ENCODE results near the gene UBE2V1.

Gene UBE2V1

DNA sequence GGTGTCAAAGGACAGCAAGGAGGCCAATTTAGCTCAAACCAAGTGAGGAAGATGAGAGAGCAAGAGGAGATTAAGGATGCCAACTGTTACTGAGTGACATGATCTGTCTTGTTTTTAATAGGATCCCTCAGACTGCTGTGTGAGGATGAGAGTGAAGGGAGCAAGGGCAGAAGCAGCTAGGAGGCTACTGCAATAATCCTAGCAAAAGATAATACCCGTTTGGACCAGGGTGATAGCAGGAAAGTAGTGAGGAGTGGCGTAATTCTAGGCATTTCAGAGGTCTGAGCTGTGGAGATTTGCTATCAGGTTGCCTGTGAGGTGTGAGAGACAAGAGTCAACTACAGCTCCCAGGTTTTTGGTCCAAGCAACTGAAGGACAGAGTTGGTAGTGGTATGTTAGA lies 14.7 kb downstream of the UBE2V1 start:
- ChIA-PET POLR2A (interaction anchor here (8.2 kb wide), 1 partner anchor 16 kb away, joined by 50 read pairs; the partner anchor contains the start of gene UBE2V1), CTCF (interaction anchor here (1.0 to 1.7 kb wide), 2 partner anchors 27 to 119 kb away, joined by 3 to 4 read pairs; no protein-coding TSS in a partner anchor)
- DNase-seq (ENCODE audit: extremely low spot score) = no peak
- TF ChIP-seq SP1 (IDR thresholded peaks at IDR 0.05) (no peak), FOXM1 (IDR thresholded peaks at IDR 0.05; ENCODE audit: borderline replicate concordance) (no peak), ELF4 (IDR thresholded peaks at IDR 0.05) (no peak), CTBP1 (IDR thresholded peaks at IDR 0.05; ENCODE audit: borderline replicate concordance) (no peak), FOXK2 (IDR thresholded peaks at IDR 0.05) (no peak), NFRKB (IDR thresholded peaks at IDR 0.05) (no peak), SUZ12 (IDR thresholded peaks at IDR 0.05) (no peak), HDGF (IDR thresholded peaks at IDR 0.05; ENCODE audit: borderline replicate concordance) (no peak)

DNA sequence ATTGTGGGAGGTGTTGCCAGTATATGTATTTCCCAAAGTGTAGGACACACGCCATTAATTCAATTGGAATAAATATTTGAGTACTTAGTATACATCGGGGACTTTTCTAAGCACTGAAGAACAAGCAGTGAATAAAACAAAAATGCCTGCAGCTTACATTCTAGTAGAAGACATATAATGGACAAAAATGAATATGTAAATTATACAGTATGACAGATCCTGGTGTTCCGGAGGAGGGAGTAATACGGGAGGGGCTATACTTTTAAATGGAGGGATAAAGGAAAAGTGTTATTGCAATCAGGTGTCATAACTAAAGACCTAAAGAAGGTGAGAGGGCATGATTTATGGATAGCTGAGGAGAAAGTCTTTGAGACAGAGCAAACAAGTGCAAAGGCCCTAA lies 15.1 kb downstream of the UBE2V1 start:
- ChIA-PET POLR2A (interaction anchor here (8.2 kb wide), 1 partner anchor 17 kb away, joined by 50 read pairs; the partner anchor contains the start of gene UBE2V1), CTCF (interaction anchor here (1.0 to 1.3 kb wide), 2 partner anchors 12 to 27 kb away, joined by 3 to 4 read pairs; no protein-coding TSS in a partner anchor)
- no peak for TF ChIP-seq SUZ12 (IDR thresholded peaks at IDR 0.05)
- no peak for TF ChIP-seq LEF1 (IDR thresholded peaks at IDR 0.05; ENCODE audit: borderline replicate concordance)
- TF ChIP-seq, protein P1, sequence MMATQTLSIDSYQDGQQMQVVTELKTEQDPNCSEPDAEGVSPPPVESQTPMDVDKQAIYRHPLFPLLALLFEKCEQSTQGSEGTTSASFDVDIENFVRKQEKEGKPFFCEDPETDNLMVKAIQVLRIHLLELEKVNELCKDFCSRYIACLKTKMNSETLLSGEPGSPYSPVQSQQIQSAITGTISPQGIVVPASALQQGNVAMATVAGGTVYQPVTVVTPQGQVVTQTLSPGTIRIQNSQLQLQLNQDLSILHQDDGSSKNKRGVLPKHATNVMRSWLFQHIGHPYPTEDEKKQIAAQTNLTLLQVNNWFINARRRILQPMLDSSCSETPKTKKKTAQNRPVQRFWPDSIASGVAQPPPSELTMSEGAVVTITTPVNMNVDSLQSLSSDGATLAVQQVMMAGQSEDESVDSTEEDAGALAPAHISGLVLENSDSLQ (IDR thresholded peaks at IDR 0.05) = no peak
- TF ChIP-seq L3MBTL2 (conservative IDR thresholded peaks at IDR 0.05) = no peak
- TF ChIP-seq ARNT (IDR thresholded peaks at IDR 0.05) = no peak
- TF ChIP-seq SP1 (IDR thresholded peaks at IDR 0.05) = no peak
- TF ChIP-seq HDGF (IDR thresholded peaks at IDR 0.05; ENCODE audit: borderline replicate concordance) = no peak
- TF ChIP-seq FOXM1 (IDR thresholded peaks at IDR 0.05; ENCODE audit: borderline replicate concordance) = no peak
- TF ChIP-seq NFRKB (IDR thresholded peaks at IDR 0.05) = no peak
- TF ChIP-seq FOXA1 (IDR thresholded peaks at IDR 0.05) = no peak
- TF ChIP-seq FOXK2 (IDR thresholded peaks at IDR 0.05) = no peak
- no peak for TF ChIP-seq TARDBP (IDR thresholded peaks at IDR 0.05)
- TF ChIP-seq CTBP1 (IDR thresholded peaks at IDR 0.05; ENCODE audit: borderline replicate concordance) = no peak
- TF ChIP-seq ELF4 (IDR thresholded peaks at IDR 0.05) = no peak
- TF ChIP-seq BHLHE40 (IDR thresholded peaks at IDR 0.05; ENCODE audit: borderline replicate concordance) = no peak
- TF ChIP-seq ZNF384 (IDR thresholded peaks at IDR 0.05) = no peak
- DNase-seq (ENCODE audit: extremely low spot score) = no peak

GRCh38 chr20:50096237-50096636 lies 16.7 kb downstream of the UBE2V1 start:
- ChIA-PET POLR2A (interaction anchor here (8.2 kb wide), 1 partner anchor 18 kb away, joined by 50 read pairs; the partner anchor contains the start of gene UBE2V1), CTCF (no interaction called here)
- TF ChIP-seq FOXM1 (IDR thresholded peaks at IDR 0.05; ENCODE audit: borderline replicate concordance) (no peak), LEF1 (IDR thresholded peaks at IDR 0.05; ENCODE audit: borderline replicate concordance) (no peak), BHLHE40 (IDR thresholded peaks at IDR 0.05; ENCODE audit: borderline replicate concordance) (no peak), ZNF384 (IDR thresholded peaks at IDR 0.05) (no peak), NFRKB (IDR thresholded peaks at IDR 0.05) (no peak), ARNT (IDR thresholded peaks at IDR 0.05) (no peak), TARDBP (IDR thresholded peaks at IDR 0.05) (no peak), CTBP1 (IDR thresholded peaks at IDR 0.05; ENCODE audit: borderline replicate concordance) (no peak), SUZ12 (IDR thresholded peaks at IDR 0.05) (no peak), L3MBTL2 (conservative IDR thresholded peaks at IDR 0.05) (no peak), ELF4 (IDR thresholded peaks at IDR 0.05) (no peak), FOXA1 (IDR thresholded peaks at IDR 0.05) (no peak), FOXK2 (IDR thresholded peaks at IDR 0.05) (no peak), SP1 (IDR thresholded peaks at IDR 0.05) (no peak), HDGF (IDR thresholded peaks at IDR 0.05; ENCODE audit: borderline replicate concordance) (no peak)
- TF ChIP-seq, protein P1 (IDR thresholded peaks at IDR 0.05) = no peak
- no peak for DNase-seq (ENCODE audit: extremely low spot score)

DNA sequence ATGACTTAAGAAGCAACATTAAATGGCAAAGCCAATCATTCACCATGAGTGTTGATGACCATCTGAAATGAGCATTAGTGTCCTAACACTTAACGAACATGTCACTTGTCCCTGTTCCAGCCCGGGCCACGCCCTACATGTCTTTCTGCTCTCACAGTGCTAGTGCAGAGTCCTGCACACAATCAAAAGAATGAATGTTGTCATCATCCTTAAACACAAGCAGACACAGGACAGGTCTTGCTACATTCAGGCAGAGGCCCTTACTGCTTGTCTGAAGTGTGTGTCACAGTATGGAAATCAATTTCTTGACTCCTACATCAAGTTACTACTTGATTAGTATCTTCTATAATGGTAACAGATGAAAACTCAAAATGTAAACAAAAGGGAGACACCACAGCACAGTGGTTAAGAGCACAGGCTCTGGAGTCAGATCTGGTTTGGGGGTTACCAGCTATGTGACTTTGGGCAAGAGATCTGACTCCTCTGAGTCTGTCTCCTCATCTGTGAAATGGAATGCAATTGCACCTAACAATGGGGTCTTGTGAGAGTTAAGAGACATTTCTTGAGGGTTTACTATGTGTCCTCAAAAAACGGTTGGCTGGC lies 17.4 kb downstream of the UBE2V1 start:
- TF ChIP-seq, protein P1 (IDR thresholded peaks at IDR 0.05) = no peak
- no peak for TF ChIP-seq ELF4 (IDR thresholded peaks at IDR 0.05)
- no peak for TF ChIP-seq HDGF (IDR thresholded peaks at IDR 0.05; ENCODE audit: borderline replicate concordance)
- TF ChIP-seq CTBP1 (IDR thresholded peaks at IDR 0.05; ENCODE audit: borderline replicate concordance) = no peak
- POLR2A ChIA-PET = no interaction called here
- DNase-seq (ENCODE audit: extremely low spot score) = no peak
- CTCF ChIA-PET = no interaction called here

GRCh38 chr20:50094522-50094921 lies 18.4 kb downstream of the UBE2V1 start:
- DNase-seq (ENCODE audit: extremely low spot score) = no peak
- POLR2A ChIA-PET = no interaction called here
- TF ChIP-seq FOXM1 (IDR thresholded peaks at IDR 0.05; ENCODE audit: borderline replicate concordance) (no peak), CTBP1 (IDR thresholded peaks at IDR 0.05; ENCODE audit: borderline replicate concordance) (no peak), HDGF (IDR thresholded peaks at IDR 0.05; ENCODE audit: borderline replicate concordance) (no peak), SP1 (IDR thresholded peaks at IDR 0.05) (no peak), L3MBTL2 (conservative IDR thresholded peaks at IDR 0.05) (no peak), ZNF384 (IDR thresholded peaks at IDR 0.05) (no peak), FOXK2 (IDR thresholded peaks at IDR 0.05) (no peak), SUZ12 (IDR thresholded peaks at IDR 0.05) (no peak), BHLHE40 (IDR thresholded peaks at IDR 0.05; ENCODE audit: borderline replicate concordance) (no peak), ARNT (IDR thresholded peaks at IDR 0.05) (no peak), ELF4 (IDR thresholded peaks at IDR 0.05) (no peak)
- TF ChIP-seq, protein P1 (IDR thresholded peaks at IDR 0.05) = no peak
- CTCF ChIA-PET = interaction anchor here (0.8 to 1.2 kb wide), 2 partner anchors 10 to 23 kb away, joined by 4 to 7 read pairs; no protein-coding TSS in a partner anchor
